Suprapubic skin (tissue), 3 donors: ENCODE measurements around the gene SLC2A10.

Source experiments
- CTCF ChIP-seq, 2 donors: fragments of 200-600 bp in 1 of 2; fragments of 450-650 bp in 1 of 2; sonication (generic) in 1 of 2; IDR thresholded peaks; one replicate each; pipeline ENCODE4 v1.5.1; 2016 to 2019; ENCODE audit warnings: antibody characterized with exemption in 2 of 2, mild to moderate bottlenecking in 1 of 2, moderate library complexity in 1 of 2
- POLR2A ChIP-seq, 2 donors: fragments of 450-650 bp; IDR thresholded peaks; one replicate each; pipeline ENCODE4 v1.6.1; 2017; ENCODE audit warnings: antibody characterized with exemption in 2 of 2, mild to moderate bottlenecking in 2 of 2, moderate library complexity in 2 of 2

- no peak for TF ChIP-seq CTCF (IDR thresholded peaks at IDR 0.05)
- no peak for TF ChIP-seq POLR2A (IDR thresholded peaks at IDR 0.05)
These were observed 10.7 kb upstream of the SLC2A10 start for GRCh38 chr20:46698788-46699187.
